Panc1 (cell line): ENCODE measurements around the gene NADSYN1.

ENCODE experiments used
- TF ChIP-seq, protein P1 (sequence below): fragments of 450-650 bp; IDR thresholded peaks from 2 replicates; pipeline ENCODE4 v1.5.1; 2017; ENCODE audit warnings: mild to moderate bottlenecking
- TF ChIP-seq, protein P2 (sequence below), 2 experiments: IDR thresholded peaks; 2 replicates each; pipeline ENCODE4 v1.6.1; 2011 to 2012; ENCODE audit warnings: low read depth in 2 of 2, control low read depth in 1 of 2, low read length in 1 of 2, mild to moderate bottlenecking in 1 of 2, moderate library complexity in 1 of 2; ENCODE audit not compliant: insufficient read depth in 1 of 2

DNA sequence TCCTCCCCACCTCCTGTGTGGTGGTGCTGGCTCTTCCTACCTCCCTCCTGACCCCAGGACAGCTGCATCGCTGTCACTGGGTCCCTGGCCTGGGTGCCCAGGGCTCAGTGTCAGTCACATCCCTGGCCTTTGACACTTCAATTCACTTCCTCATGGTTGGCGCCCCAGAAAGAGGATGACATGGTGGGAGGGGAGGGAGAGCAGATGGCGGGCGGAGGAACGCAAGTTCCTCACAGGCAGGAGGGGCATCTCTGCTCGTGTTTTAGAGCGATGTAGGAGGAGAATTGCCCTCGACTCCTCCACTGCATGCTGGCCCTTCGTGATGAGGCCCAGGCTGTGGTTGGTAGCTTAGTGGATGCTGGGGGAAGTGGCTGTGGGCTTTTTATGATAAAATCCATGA lies 38.9 kb downstream of the NADSYN1 start:
- TF ChIP-seq, protein P1, sequence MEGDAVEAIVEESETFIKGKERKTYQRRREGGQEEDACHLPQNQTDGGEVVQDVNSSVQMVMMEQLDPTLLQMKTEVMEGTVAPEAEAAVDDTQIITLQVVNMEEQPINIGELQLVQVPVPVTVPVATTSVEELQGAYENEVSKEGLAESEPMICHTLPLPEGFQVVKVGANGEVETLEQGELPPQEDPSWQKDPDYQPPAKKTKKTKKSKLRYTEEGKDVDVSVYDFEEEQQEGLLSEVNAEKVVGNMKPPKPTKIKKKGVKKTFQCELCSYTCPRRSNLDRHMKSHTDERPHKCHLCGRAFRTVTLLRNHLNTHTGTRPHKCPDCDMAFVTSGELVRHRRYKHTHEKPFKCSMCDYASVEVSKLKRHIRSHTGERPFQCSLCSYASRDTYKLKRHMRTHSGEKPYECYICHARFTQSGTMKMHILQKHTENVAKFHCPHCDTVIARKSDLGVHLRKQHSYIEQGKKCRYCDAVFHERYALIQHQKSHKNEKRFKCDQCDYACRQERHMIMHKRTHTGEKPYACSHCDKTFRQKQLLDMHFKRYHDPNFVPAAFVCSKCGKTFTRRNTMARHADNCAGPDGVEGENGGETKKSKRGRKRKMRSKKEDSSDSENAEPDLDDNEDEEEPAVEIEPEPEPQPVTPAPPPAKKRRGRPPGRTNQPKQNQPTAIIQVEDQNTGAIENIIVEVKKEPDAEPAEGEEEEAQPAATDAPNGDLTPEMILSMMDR: no peak
- TF ChIP-seq, protein P2, sequence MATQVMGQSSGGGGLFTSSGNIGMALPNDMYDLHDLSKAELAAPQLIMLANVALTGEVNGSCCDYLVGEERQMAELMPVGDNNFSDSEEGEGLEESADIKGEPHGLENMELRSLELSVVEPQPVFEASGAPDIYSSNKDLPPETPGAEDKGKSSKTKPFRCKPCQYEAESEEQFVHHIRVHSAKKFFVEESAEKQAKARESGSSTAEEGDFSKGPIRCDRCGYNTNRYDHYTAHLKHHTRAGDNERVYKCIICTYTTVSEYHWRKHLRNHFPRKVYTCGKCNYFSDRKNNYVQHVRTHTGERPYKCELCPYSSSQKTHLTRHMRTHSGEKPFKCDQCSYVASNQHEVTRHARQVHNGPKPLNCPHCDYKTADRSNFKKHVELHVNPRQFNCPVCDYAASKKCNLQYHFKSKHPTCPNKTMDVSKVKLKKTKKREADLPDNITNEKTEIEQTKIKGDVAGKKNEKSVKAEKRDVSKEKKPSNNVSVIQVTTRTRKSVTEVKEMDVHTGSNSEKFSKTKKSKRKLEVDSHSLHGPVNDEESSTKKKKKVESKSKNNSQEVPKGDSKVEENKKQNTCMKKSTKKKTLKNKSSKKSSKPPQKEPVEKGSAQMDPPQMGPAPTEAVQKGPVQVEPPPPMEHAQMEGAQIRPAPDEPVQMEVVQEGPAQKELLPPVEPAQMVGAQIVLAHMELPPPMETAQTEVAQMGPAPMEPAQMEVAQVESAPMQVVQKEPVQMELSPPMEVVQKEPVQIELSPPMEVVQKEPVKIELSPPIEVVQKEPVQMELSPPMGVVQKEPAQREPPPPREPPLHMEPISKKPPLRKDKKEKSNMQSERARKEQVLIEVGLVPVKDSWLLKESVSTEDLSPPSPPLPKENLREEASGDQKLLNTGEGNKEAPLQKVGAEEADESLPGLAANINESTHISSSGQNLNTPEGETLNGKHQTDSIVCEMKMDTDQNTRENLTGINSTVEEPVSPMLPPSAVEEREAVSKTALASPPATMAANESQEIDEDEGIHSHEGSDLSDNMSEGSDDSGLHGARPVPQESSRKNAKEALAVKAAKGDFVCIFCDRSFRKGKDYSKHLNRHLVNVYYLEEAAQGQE (IDR thresholded peaks at IDR 0.05; ENCODE audit: insufficient read depth in 1 of 2, low read depth in 2 of 2, low read length in 1 of 2): no peak
